Lung (tissue), 12 donors: Measurements from ENCODE around the gene NLRP8. TPM values are rescaled to one million over a fixed set of nuclear protein-coding genes. Genes with fewer than 3 reads are reported as not detected.
"Not testable (repeated sequence)": the region's sequence is repeated elsewhere in the genome, so short reads cannot be mapped to it uniquely, and the experiment has no call there.

Experiments used
- ATAC-seq: fragments of 200-7000 bp; cut with Tn5 transposase; one replicate; pipeline ENCODE4 v1.9.1; 2020; ENCODE audit warnings: moderate number of reproducible peaks; ENCODE audit not compliant: insufficient read depth, low FRiP score
- DNase-seq, 3 donors: peaks; one replicate each; pipeline ENCODE4 v3.0.0-alpha.2; 2013 to 2017
- H3K27ac ChIP-seq, 2 donors: one replicate each; pipeline ENCODE4 v1.5.1; 2013; ENCODE audit warnings: mild to moderate bottlenecking in 2 of 2, moderate library complexity in 2 of 2, control low read depth in 1 of 2, inconsistent platforms in 1 of 2, low read depth in 1 of 2, low read length in 1 of 2
- H3K27me3 ChIP-seq, 3 donors: one replicate each; pipeline ENCODE4 v1.5.1; 2013; ENCODE audit warnings: low read length in 2 of 3; ENCODE audit not compliant: control insufficient read depth in 3 of 3, insufficient read depth in 3 of 3
- H3K36me3 ChIP-seq, 4 donors: one replicate each; pipeline ENCODE4 v1.5.1; 2013; ENCODE audit warnings: low read length in 4 of 4, mild to moderate bottlenecking in 1 of 4, moderate library complexity in 1 of 4; ENCODE audit not compliant: control insufficient read depth in 4 of 4, insufficient read depth in 4 of 4
- H3K4me1 ChIP-seq, 5 donors: one replicate each; pipeline ENCODE4 v1.5.1; 2013; ENCODE audit warnings: low read length in 5 of 5, mild to moderate bottlenecking in 2 of 5, moderate library complexity in 1 of 5; ENCODE audit not compliant: control insufficient read depth in 5 of 5, insufficient read depth in 5 of 5
- H3K4me3 ChIP-seq: one replicate; pipeline ENCODE4 v1.5.1; 2013; ENCODE audit warnings: mild to moderate bottlenecking, control low read depth, moderate library complexity
- H3K9ac ChIP-seq, 2 donors: one replicate each; pipeline ENCODE4 v1.5.1; 2013; ENCODE audit warnings: low read length in 2 of 2, control low read depth in 1 of 2; ENCODE audit not compliant: insufficient read depth in 1 of 2
- H3K9me3 ChIP-seq, 4 donors: one replicate each; pipeline ENCODE4 v1.5.1; 2013; ENCODE audit warnings: low read length in 3 of 4, mild to moderate bottlenecking in 1 of 4, moderate library complexity in 1 of 4; ENCODE audit not compliant: control insufficient read depth in 4 of 4, insufficient read depth in 3 of 4
- WGBS, 2 donors: extraction: QIAGEN DNeasy Blood & Tissue Kit; methylation state at CpG; one replicate each; pipeline ENCODE4 v1.1.7; 2013; 5-methylcytosine and 5-hydroxymethylcytosine counted together
- polyA plus RNA-seq, 2 donors: library from polyadenylated mRNA; stranded (reverse); fragments of 200-250 nt; gene quantifications; one replicate each; pipeline ENCODE4 v1.2.1, GENCODE V29; 2013
- total RNA-seq, 2 donors: library from RNA; depleted of rRNA in 1 of 2; stranded (reverse); fragments of >200 nt in 1 of 2; gene quantifications; one replicate each; pipeline ENCODE4 v1.2.1, GENCODE V29; 2014 to 2021
- TF ChIP-seq, protein P1 (sequence below): IDR thresholded peaks from 2 replicates; pipeline ENCODE4 v1.5.1; 2012; ENCODE audit warnings: mild to moderate bottlenecking; ENCODE audit errors: control extremely low read depth, extremely low read depth
- donor health status: control.
- donor health status: control.
- donor health status: Bipolar disorder and iron deficiency.
- donor health status: healthy.
- donor health status: DM: yes; HTN: yes; CAD: no.

The NLRP8 gene
- total and polyA plus RNA-seq, 4 donors: not detected

DNA sequence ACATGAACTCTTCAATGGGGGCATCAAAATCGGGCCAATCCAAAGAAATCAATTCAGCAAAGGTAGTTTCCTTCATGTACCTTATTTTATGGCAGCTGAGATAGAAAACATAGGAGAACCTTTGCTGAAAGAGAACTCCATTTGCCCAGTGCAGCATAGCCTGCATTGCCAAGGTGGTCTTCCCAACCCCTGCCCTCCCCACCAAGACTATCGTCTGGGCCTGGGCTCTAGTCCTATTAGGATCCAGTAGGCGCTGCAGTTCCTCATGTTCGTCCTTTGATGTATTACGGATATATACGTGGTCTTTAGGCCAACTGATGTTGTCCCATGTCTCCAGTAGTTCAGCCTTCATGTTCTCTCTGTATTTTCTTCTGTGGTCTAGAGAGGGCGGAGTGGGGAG, 34.7 kb upstream of the NLRP8 start:
- Histone ChIP-seq H3K4me3 (no peak overlapping the region), H3K36me3 (no peaks in the 10 kb centered on the region), H3K27ac (no peak overlapping the region), H3K4me1 (no peaks in the 10 kb centered on the region), H3K27me3 (no peaks in the 10 kb centered on the region), H3K9me3 (peaks cover 0 to 12% (median 0%) of the 10 kb centered on the region in 4 donors), H3K9ac (no peak overlapping the region)
- no peak for ATAC-seq
- WGBS, 2 donors: 86 to 90% methylated on average over 7 of the region's 7 CpGs
- TF ChIP-seq, protein P1, sequence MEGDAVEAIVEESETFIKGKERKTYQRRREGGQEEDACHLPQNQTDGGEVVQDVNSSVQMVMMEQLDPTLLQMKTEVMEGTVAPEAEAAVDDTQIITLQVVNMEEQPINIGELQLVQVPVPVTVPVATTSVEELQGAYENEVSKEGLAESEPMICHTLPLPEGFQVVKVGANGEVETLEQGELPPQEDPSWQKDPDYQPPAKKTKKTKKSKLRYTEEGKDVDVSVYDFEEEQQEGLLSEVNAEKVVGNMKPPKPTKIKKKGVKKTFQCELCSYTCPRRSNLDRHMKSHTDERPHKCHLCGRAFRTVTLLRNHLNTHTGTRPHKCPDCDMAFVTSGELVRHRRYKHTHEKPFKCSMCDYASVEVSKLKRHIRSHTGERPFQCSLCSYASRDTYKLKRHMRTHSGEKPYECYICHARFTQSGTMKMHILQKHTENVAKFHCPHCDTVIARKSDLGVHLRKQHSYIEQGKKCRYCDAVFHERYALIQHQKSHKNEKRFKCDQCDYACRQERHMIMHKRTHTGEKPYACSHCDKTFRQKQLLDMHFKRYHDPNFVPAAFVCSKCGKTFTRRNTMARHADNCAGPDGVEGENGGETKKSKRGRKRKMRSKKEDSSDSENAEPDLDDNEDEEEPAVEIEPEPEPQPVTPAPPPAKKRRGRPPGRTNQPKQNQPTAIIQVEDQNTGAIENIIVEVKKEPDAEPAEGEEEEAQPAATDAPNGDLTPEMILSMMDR: no peak
- DNase-seq: no peak

DNA sequence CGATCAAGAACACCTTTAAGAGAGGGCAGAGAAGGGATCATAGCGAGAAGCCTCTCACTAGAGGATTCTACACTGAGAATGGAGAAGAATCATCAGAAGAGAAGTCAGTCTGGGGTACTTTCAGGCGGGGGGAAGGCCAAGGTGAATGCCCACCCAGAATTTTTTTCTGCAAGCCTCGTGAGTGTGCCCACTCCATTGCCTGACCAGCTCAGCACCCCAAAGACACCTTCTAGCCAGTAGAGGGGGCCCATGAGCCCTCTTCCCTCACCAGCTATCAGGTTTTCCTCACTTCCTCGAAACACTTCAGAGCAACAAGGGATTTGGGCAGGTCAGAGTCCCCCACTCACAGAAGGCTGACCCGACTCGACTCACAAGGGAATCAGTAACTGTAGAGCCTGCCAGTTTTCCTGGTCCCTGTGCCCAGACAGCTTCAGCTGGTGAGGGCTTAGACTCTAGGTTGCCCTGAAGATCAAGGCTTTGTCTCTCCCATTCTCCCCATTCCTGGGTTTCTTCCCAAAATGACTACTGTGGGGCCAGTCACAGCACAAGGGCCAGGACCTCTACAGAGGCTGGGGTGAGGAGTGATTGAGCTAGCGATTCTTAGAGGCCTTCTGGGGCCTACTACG, 33.9 kb upstream of the NLRP8 start:
- no peak overlapping the region for H3K9ac ChIP-seq
- no peak overlapping the region for H3K4me3 ChIP-seq
- no peaks in the 10 kb centered on the region for H3K4me1 ChIP-seq
- WGBS, 2 donors: 49 to 52% methylated on average over 9 of the region's 9 CpGs
- H3K27me3 ChIP-seq: no peaks in the 10 kb centered on the region
- ATAC-seq (no peak), DNase-seq (no peak)
- TF ChIP-seq, protein P1: no peak
- H3K36me3 ChIP-seq: no peaks in the 10 kb centered on the region
- H3K9me3 ChIP-seq: peaks cover 0 to 14% (median 1%) of the 10 kb centered on the region in 4 donors
- no peak overlapping the region for H3K27ac ChIP-seq

DNA sequence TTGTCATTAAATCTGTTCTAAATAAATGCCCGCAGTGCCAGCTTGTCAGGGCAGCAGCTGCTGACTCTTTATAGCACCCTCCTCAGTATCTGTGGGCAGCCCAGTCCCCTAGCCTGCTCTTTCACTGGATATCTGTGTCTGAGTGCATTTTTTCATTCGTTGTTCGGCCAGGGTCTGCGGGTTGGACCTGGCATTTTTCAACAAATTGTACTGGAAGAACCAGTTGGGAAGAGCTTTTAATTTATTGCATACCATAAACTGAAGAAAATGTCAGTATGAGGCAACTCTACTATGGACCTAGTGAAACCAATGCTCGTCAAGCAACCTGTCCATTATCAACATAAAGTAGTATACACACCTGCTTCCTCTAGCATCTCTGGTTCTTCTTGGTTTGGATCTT, 24.1 kb upstream of the NLRP8 start:
- no peak overlapping the region for H3K27ac ChIP-seq
- H3K4me1 ChIP-seq: no peaks in the 10 kb centered on the region
- H3K27me3 ChIP-seq: no peaks in the 10 kb centered on the region
- H3K36me3 ChIP-seq: no peaks in the 10 kb centered on the region
- DNase-seq (no peak), ATAC-seq (no peak)
- TF ChIP-seq, protein P1: no peak
- WGBS, 2 donors: 77 to 82% methylated on average over 5 of the region's 5 CpGs
- H3K9me3 ChIP-seq: peaks cover 0 to 12% (median 9%) of the 10 kb centered on the region in 4 donors
- H3K4me3 ChIP-seq: no peak overlapping the region
- no peak overlapping the region for H3K9ac ChIP-seq

DNA sequence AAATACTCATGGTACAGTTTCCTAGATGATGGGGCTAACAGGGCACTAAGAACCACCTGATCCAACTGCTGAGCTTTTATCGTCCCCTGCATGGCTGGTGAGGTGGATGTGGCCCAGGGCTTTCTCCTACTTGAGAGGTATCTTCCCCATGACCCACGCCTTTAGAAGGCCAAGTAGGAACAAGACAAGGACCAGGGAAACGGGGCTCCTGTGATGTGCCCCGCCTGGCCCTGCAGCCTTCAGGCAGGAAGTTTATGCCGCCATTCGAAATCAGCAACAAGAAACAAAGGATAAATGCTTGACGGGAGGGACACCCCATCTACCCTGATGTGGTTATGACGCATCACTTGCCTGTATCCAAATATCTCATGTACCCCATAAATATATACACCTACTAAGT, 19.6 kb upstream of the NLRP8 start:
- WGBS, 2 donors: 69 to 81% methylated on average over 8 of the region's 8 CpGs
- DNase-seq: no peak
- TF ChIP-seq, protein P1: no peak
- Histone ChIP-seq H3K36me3 (no peaks in the 10 kb centered on the region), H3K27ac (no peak overlapping the region), H3K9ac (no peak overlapping the region), H3K27me3 (no peaks in the 10 kb centered on the region), H3K4me1 (no peaks in the 10 kb centered on the region), H3K9me3 (peaks cover 0 to 12% (median 6%) of the 10 kb centered on the region in 4 donors), H3K4me3 (no peak overlapping the region)
- no peak for ATAC-seq

DNA sequence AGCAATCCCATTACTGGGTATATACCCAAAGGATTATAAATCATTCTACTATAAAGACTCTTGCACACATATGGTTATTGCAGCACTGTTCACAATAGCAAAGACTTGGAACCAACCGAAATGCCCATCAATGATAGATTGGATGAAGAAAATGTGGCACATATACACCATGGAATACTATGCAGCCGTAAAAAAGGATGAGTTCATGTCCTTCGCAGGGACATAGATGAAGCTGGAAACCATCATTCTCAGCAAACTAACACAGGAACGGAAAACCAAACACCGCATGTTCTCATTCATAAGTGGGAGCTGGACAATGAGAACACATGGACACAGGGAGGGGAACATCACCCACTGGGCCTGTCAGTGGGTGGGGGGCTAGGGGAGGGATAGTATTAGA, 18.4 kb upstream of the NLRP8 start:
- not testable (repeated sequence) for H3K4me1 ChIP-seq, H3K9ac ChIP-seq, H3K27me3 ChIP-seq, DNase-seq, H3K27ac ChIP-seq, H3K36me3 ChIP-seq, ATAC-seq, H3K4me3 ChIP-seq
- peaks cover 0 to 15% (median 3%) of the 10 kb centered on the region in 4 donors for H3K9me3 ChIP-seq
- 87 to 90% methylated on average over 5 of the region's 5 CpGs for WGBS, 2 donors
